ENCODE data around the gene TNIK.

The TNIK gene

GRCh38 chr3:171464462-171464861 is 4.3 kb upstream of the TNIK start:
- TF ChIP-seq CTCF (IDR thresholded peaks at IDR 0.05; ENCODE audit: extremely low read depth, insufficient read depth, missing control alignments) = no peak
- in situ Hi-C loops (cut with MboI; ENCODE audit: low pct_unique_long_range_greater_than_20kb, low sequenced_read_pairs, unreplicated experiment) = no loop called here

GRCh38 chr3:171462224-171462623 is 2.0 kb upstream of the TNIK start:
- in situ Hi-C loops (cut with MboI; ENCODE audit: low pct_unique_long_range_greater_than_20kb, low sequenced_read_pairs, unreplicated experiment) = no loop called here
- TF ChIP-seq CTCF (IDR thresholded peaks at IDR 0.05; ENCODE audit: extremely low read depth, insufficient read depth, missing control alignments) = no peak
- peak; percentile 47 for DNase-seq (ENCODE audit: low spot score)

More at GRCh38 chr3:171464462-171464861, 4.3 kb upstream of the TNIK start:
- no peak for DNase-seq (ENCODE audit: low spot score)

DNA sequence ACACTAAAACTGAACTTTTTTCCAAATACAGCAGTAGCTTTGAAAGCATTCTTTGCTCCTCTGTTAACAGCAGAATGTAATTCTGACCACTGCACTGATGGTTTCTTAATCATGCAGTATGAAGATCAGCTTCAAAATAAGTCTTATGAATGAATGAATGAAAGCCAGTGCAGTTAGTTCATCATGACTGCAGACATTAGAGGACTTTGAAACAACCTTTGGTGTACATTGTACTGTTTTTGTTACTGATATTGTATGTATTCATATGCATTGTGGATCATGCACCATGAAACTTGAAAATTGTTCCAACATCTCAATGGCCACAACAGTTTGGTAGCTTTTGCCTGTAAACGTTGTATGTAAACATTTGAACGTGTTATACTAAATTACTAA is 1.3 kb upstream of the TNIK start:
- TF ChIP-seq CTCF (IDR thresholded peaks at IDR 0.05; ENCODE audit: extremely low read depth, insufficient read depth, missing control alignments) = no peak
- in situ Hi-C loops (cut with MboI; ENCODE audit: low pct_unique_long_range_greater_than_20kb, low sequenced_read_pairs, unreplicated experiment) = no loop called here
- no peak for DNase-seq (ENCODE audit: low spot score)

DNA sequence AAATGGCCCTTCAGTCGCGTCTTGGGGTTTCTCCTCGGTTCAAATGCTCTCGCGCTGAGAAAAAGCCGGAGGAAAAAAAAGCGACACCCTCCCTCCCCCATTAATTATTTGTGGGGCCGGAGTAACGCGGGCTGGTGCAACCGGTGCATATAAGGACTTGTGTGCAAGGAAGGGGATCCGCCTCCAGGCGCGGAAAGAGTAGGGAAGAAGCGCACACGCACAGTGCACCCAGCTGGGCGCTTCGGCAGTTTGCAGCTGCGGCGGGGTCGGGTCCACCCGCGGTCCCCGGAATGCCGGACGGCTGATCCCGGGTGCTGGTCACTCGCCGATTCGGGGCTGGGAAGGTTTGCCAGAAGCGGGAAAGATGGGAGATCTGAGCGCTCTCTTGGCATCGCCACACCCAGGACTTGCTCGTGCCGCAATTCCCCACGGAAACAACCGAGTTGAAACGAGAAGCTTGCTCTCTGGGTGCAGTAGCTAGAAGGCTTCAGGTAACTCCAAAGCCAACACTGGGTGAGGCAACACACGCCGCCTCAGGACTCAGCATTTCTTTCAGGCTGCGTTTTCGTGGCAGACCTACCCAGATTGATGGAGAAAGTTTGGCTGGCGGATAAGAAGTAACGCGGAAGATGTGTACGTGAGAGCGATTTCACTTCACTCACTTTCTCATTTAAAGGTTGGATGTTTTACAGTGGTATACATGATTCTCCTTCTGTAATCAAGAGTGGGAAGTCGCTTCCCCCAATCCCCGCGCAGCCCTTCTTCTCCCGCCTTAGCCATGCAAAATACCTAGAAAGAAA is 720 bp upstream of the TNIK start:
- peak; percentile 45 for TF ChIP-seq CTCF (IDR thresholded peaks at IDR 0.05; ENCODE audit: extremely low read depth, insufficient read depth, missing control alignments)
- DNase-seq (ENCODE audit: low spot score) = peak; percentile 43
- in situ Hi-C loops (cut with MboI; ENCODE audit: low pct_unique_long_range_greater_than_20kb, low sequenced_read_pairs, unreplicated experiment) = no loop called here

DNA sequence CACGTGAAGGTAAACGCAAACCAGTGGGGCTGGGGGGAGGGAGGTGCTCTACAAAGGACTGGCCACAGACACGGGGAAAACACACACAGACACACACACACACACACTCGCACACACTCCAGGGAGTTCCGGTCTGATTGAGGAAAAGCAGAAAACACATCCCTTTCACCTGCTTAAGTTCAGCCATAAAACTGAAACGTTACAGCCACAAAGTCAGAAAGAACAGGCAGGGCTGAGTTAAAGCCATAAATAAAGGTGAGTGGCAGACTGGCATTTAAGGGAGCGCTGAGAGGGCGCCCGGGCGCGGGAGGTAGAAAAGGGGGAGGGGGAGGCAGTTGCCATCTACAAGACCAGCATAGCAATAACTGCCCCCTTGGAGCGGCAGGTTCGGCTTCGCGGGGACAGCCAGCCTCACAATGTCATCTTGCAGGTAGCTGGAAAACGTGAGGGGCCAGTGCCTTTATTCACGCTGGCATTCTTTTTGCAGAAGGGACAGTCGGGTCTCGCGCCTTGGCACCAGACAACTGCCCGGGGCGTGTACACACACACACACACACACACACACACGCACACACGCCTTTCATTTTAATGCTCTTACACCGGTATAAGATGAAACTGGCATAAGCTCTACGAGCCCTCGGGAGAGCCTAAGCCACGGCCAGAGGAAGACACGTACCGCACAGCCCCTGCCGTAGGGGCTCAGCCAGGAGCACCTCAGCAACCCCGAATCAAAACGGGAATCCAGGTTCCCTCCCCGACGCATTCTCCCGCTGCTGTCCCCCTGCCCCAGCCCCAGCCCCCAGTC is 866 bp downstream of the TNIK start:
- no peak for TF ChIP-seq CTCF (IDR thresholded peaks at IDR 0.05; ENCODE audit: extremely low read depth, insufficient read depth, missing control alignments)
- no peak for DNase-seq (ENCODE audit: low spot score)
- in situ Hi-C loops (cut with MboI; ENCODE audit: low pct_unique_long_range_greater_than_20kb, low sequenced_read_pairs, unreplicated experiment) = no loop called here

- no peak for TF ChIP-seq CTCF (IDR thresholded peaks at IDR 0.05; ENCODE audit: extremely low read depth, insufficient read depth, missing control alignments)
- in situ Hi-C loops (cut with MboI; ENCODE audit: low pct_unique_long_range_greater_than_20kb, low sequenced_read_pairs, unreplicated experiment) = no loop called here
- no peak for DNase-seq (ENCODE audit: low spot score)
Measured at GRCh38 chr3:171458864-171459136, 1.4 kb downstream of the TNIK start.
